Pulmonary artery endothelial cell (primary cell): ENCODE data around the gene PLCH2. TPM values are rescaled to one million over a fixed set of nuclear protein-coding genes. Genes with fewer than 3 reads are reported as not detected.
"Not testable (repeated sequence)": the region's sequence is repeated elsewhere in the genome, so short reads cannot be mapped to it uniquely, and the experiment has no call there.

Experiments used
- DNase-seq: peaks from one replicate; pipeline ENCODE4 v3.0.0-alpha.2; 2011; ENCODE audit warnings: low read depth, low spot score
- total RNA-seq: library from RNA; depleted of rRNA; stranded (reverse); fragments of >200 nt; gene quantifications from 2 replicates; pipeline ENCODE4 v1.2.3, GENCODE V29; 2014

Gene PLCH2
- total RNA-seq: 0.04 and 0.13 TPM in 2 replicates

GRCh38 chr1:2476061-2476999 is at the start of gene PLCH2:
Gene PLCH2, plus strand, starts transcription at chr1:2476289. Its CDS starts 300 bp downstream, at chr1:2476589.
- DNase-seq: no peak

- no peak for DNase-seq
These were observed 49.5 kb upstream of the PLCH2 start for GRCh38 chr1:2426540-2426939.

GRCh38 chr1:2427051-2427450 is 49.0 kb upstream of the PLCH2 start:
- no peak for DNase-seq

- DNase-seq: no peak
These were observed 48.1 kb upstream of the PLCH2 start for GRCh38 chr1:2427976-2428375.

- DNase-seq: no peak
These were observed 47.6 kb upstream of the PLCH2 start for GRCh38 chr1:2428490-2428889.

- DNase-seq: no peak
These were observed 46.1 kb upstream of the PLCH2 start for GRCh38 chr1:2429780-2430591.

GRCh38 chr1:2430592-2430973 is 45.5 kb upstream of the PLCH2 start:
- no peak for DNase-seq

- DNase-seq: no peak
These were observed 45.0 kb upstream of the PLCH2 start for GRCh38 chr1:2431103-2431502.

- DNase-seq: no peak
These were observed 44.6 kb upstream of the PLCH2 start for GRCh38 chr1:2431518-2431917.

GRCh38 chr1:2432441-2432844 is 43.6 kb upstream of the PLCH2 start:
- DNase-seq: no peak

- DNase-seq: no peak
These were observed 42.9 kb upstream of the PLCH2 start for GRCh38 chr1:2433196-2433595.

GRCh38 chr1:2433936-2434655 is 42.0 kb upstream of the PLCH2 start:
- no peak for DNase-seq

GRCh38 chr1:2435091-2435490 is 41.0 kb upstream of the PLCH2 start:
- no peak for DNase-seq

- no peak for DNase-seq
These were observed 40.2 kb upstream of the PLCH2 start for GRCh38 chr1:2435746-2436355.

GRCh38 chr1:2436876-2437275 is 39.2 kb upstream of the PLCH2 start:
- no peak for DNase-seq

GRCh38 chr1:2437617-2438016 is 38.5 kb upstream of the PLCH2 start:
- no peak for DNase-seq

- no peak for DNase-seq
These were observed 38.1 kb upstream of the PLCH2 start for GRCh38 chr1:2438038-2438437.

GRCh38 chr1:2438641-2439040 is 37.4 kb upstream of the PLCH2 start:
- no peak for DNase-seq

- DNase-seq: no peak
These were observed 36.7 kb upstream of the PLCH2 start for GRCh38 chr1:2439369-2439768.

GRCh38 chr1:2440346-2440745 is 35.7 kb upstream of the PLCH2 start:
- DNase-seq: not testable (repeated sequence)

- DNase-seq: no peak
These were observed 34.3 kb upstream of the PLCH2 start for GRCh38 chr1:2441746-2442145.
